Measurements from ENCODE around the gene RCAN1.

The RCAN1 gene

GRCh38 chr21:34530261-34530660, 84.7 kb downstream of the RCAN1 start:
- Mint-ChIP-seq H3K27me3 (no peaks in the 10 kb centered on the region), H3K27ac (no peak overlapping the region), H3K9me3 (peaks cover 0 to 10% of the 10 kb centered on the region in 2 donors), H3K4me1 (peaks cover 37% of the 10 kb centered on the region), H3K4me3 (no peak overlapping the region)
- ATAC-seq: no peak
- DNase-seq: no peak

GRCh38 chr21:34528131-34528561, 86.8 kb downstream of the RCAN1 start:
- Mint-ChIP-seq H3K4me3 (no peak overlapping the region), H3K27ac (no peak overlapping the region), H3K9me3 (peaks cover 0 to 10% of the 10 kb centered on the region in 2 donors), H3K4me1 (peaks cover 34% of the 10 kb centered on the region), H3K27me3 (no peaks in the 10 kb centered on the region)
- ATAC-seq (no peak), DNase-seq (no peak)

- DNase-seq (peak in 1 of 2 donors; percentile 46), ATAC-seq (peak; percentile 90)
- H3K9me3 Mint-ChIP-seq: peaks cover 0 to 10% of the 10 kb centered on the region in 2 donors
- H3K27ac Mint-ChIP-seq: peak overlapping the region; percentile 75 to 90
- peaks cover 44% of the 10 kb centered on the region for H3K4me1 Mint-ChIP-seq
- peak overlapping the region; percentile 58 to 59 for H3K4me3 Mint-ChIP-seq
- H3K27me3 Mint-ChIP-seq: no peaks in the 10 kb centered on the region
Measured at GRCh38 chr21:34526618-34527290, 88.2 kb downstream of the RCAN1 start.

GRCh38 chr21:34526241-34526617, 88.7 kb downstream of the RCAN1 start:
- Mint-ChIP-seq H3K4me1 (peaks cover 44% of the 10 kb centered on the region), H3K27me3 (no peaks in the 10 kb centered on the region), H3K27ac (peak overlapping the region; percentile 75 to 90), H3K9me3 (peaks cover 0 to 10% of the 10 kb centered on the region in 2 donors), H3K4me3 (peak overlapping the region; percentile 58 to 59)
- DNase-seq: no peak
- no peak for ATAC-seq

DNA sequence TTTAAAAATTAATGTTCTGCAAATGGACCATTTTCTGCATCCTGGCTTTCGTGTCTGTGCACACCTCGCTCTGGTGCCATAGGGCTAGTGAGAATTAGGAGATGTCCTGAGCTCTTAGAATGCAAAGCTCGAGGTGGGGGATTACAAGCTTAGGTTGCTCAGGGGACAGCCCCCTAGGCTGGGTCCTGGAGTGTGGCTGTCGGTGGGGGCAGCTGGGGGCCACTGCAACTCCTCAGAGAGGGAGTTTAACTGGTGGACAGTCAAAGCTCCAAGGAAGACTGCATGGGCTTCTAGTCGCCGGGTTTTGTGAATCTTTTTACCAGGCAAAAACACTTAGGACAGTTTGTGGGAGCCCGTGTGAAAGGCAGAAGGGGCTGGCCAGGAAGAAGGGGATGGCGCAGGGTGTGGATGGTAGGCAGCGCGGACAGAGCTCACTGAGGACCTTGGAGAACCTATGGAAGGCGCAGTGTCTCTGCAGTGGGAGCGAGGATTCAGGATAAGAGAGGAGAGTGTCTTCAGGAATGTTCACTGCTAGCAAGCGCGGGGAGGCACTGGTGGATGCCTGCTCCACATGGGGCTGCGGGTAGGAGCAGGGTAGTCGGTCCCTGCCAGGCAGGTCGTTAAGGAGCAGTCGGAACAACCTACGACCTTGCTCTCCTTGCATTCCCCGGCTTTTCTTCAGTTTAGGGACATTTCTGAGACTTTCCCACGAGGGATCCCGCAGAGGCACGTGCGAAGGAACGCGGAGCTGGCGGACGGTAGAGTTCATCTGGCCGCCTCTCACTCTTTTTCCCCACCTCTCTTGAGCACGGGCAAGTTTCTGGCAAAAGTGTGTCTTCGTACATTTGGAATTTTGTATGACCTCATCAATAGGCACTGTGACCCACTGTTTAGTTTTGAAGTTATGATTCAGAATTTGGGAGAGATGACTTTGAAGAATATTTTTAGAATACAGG, 90.0 kb downstream of the RCAN1 start:
- Mint-ChIP-seq H3K27me3 (no peaks in the 10 kb centered on the region), H3K27ac (no peak overlapping the region), H3K4me3 (peak overlapping the region in 1 of 2 donors; percentile 22), H3K9me3 (peaks cover 0 to 8% of the 10 kb centered on the region in 2 donors), H3K4me1 (peaks cover 41% of the 10 kb centered on the region)
- ATAC-seq (no peak), DNase-seq (no peak)

DNA sequence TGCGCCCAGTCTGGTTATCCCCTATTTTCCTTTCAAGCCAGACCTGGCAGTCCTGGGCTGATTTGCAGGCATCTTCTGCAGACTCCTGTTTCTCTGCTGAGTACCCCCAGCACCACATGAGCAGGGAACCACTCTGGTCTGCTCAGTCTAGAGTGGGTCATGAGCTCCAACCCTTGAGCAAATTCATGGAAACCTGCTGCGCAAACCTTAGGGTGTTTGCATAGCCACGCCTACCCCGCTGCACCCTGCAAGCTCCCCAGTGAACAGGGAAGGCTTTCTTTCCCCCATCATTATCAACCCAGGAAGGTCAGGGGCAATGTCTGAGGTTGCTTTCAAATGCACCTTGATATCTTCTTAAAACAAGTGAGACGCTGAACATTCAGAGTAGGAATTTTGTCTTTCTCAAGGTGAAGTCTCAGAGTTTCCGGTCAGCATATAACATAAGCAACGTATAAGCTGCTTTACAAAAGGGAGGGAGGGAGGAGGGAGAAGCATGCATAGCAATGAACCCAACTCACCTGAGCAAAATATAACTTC, 91.8 kb downstream of the RCAN1 start:
- no peaks in the 10 kb centered on the region for H3K27me3 Mint-ChIP-seq
- peaks cover 0 to 5% of the 10 kb centered on the region in 2 donors for H3K9me3 Mint-ChIP-seq
- H3K4me3 Mint-ChIP-seq: no peak overlapping the region
- no peak for DNase-seq
- ATAC-seq: no peak
- H3K4me1 Mint-ChIP-seq: peaks cover 40% of the 10 kb centered on the region
- no peak overlapping the region for H3K27ac Mint-ChIP-seq

DNA sequence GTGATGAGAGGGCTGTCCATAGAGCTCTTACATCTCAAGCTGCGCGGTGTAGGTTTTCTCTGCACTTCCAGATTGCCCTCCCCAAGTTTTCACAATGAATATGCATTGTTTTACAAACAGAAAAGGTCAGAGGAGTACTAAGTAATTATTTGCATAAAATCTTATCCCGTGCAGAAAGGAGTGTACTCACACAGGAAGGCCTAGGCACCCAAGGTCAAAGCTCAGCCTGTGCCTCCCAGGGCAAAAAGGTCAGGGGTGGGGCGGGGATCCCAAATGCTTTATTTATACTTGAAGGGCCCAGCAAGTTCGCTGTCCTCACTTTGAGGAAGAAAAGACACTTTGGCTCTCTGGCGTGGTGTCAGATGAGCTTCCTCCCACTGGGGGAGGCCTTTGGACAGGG, 92.6 kb downstream of the RCAN1 start:
- DNase-seq (no peak), ATAC-seq (no peak)
- Mint-ChIP-seq H3K4me3 (no peak overlapping the region), H3K4me1 (peaks cover 41% of the 10 kb centered on the region), H3K27me3 (no peaks in the 10 kb centered on the region), H3K27ac (no peak overlapping the region), H3K9me3 (no peaks in the 10 kb centered on the region)

- Mint-ChIP-seq H3K4me3 (no peak overlapping the region), H3K27ac (peak overlapping the region in 1 of 2 donors; percentile 7), H3K9me3 (no peaks in the 10 kb centered on the region), H3K27me3 (no peaks in the 10 kb centered on the region), H3K4me1 (peaks cover 41% of the 10 kb centered on the region)
- ATAC-seq: no peak
- DNase-seq: no peak
Measured at GRCh38 chr21:34521561-34521960, 93.4 kb downstream of the RCAN1 start.

GRCh38 chr21:34520764-34521508, 94.0 kb downstream of the RCAN1 start:
- H3K4me3 Mint-ChIP-seq: no peak overlapping the region
- peaks cover 37% of the 10 kb centered on the region for H3K4me1 Mint-ChIP-seq
- no peak for ATAC-seq
- H3K27ac Mint-ChIP-seq: peak overlapping the region; percentile 16 to 34
- DNase-seq: no peak
- no peaks in the 10 kb centered on the region for H3K27me3 Mint-ChIP-seq
- H3K9me3 Mint-ChIP-seq: no peaks in the 10 kb centered on the region

DNA sequence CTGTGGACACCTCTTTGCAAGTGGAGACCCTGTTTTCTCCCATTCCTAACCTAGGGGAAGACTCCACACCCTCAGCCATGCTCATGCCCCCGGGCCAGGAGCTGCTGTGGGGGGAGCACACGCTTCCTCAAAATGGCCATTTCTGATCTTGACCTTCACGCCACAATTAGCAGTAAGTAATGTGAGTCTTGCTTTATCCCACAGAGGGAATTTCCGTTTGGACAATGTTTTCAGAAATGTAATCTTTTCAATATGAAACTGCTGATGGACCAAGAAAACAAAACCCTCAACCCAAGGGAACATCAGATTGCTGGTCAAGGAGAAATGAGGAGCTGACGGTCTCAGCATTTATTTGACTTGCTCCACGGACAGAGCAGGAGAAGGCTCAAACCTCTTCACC, 94.6 kb downstream of the RCAN1 start:
- DNase-seq: no peak
- Mint-ChIP-seq H3K4me3 (no peak overlapping the region), H3K4me1 (peaks cover 37% of the 10 kb centered on the region)

GRCh38 chr21:34519694-34520093, 95.2 kb downstream of the RCAN1 start:
- DNase-seq (no peak), ATAC-seq (no peak)
- peaks cover 32% of the 10 kb centered on the region for H3K4me1 Mint-ChIP-seq
- H3K4me3 Mint-ChIP-seq: no peak overlapping the region
- no peak overlapping the region for H3K27ac Mint-ChIP-seq
- H3K27me3 Mint-ChIP-seq: no peaks in the 10 kb centered on the region
- no peaks in the 10 kb centered on the region for H3K9me3 Mint-ChIP-seq

More for the DNA sequence above, 94.6 kb downstream of the RCAN1 start:
- no peaks in the 10 kb centered on the region for H3K9me3 Mint-ChIP-seq
- peak overlapping the region in 1 of 2 donors; percentile 34 for H3K27ac Mint-ChIP-seq
- no peak for ATAC-seq
- H3K27me3 Mint-ChIP-seq: no peaks in the 10 kb centered on the region

- DNase-seq (no peak), ATAC-seq (no peak)
- no peaks in the 10 kb centered on the region for H3K27me3 Mint-ChIP-seq
- no peaks in the 10 kb centered on the region for H3K9me3 Mint-ChIP-seq
- H3K27ac Mint-ChIP-seq: no peak overlapping the region
- H3K4me3 Mint-ChIP-seq: no peak overlapping the region
- peaks cover 30% of the 10 kb centered on the region for H3K4me1 Mint-ChIP-seq
Measured at GRCh38 chr21:34519016-34519415, 95.9 kb downstream of the RCAN1 start.

- Mint-ChIP-seq H3K27ac (no peak overlapping the region), H3K4me3 (no peak overlapping the region), H3K27me3 (no peaks in the 10 kb centered on the region), H3K9me3 (no peaks in the 10 kb centered on the region), H3K4me1 (peaks cover 30% of the 10 kb centered on the region)
- no peak for DNase-seq
- ATAC-seq: no peak
Measured at GRCh38 chr21:34518301-34518700, 96.6 kb downstream of the RCAN1 start.

GRCh38 chr21:34517491-34518245, 97.2 kb downstream of the RCAN1 start:
- Mint-ChIP-seq H3K27me3 (no peaks in the 10 kb centered on the region), H3K4me3 (peak overlapping the region in 1 of 2 donors; percentile 2), H3K4me1 (peaks cover 24% of the 10 kb centered on the region), H3K27ac (peak overlapping the region in 1 of 2 donors; percentile 15), H3K9me3 (no peaks in the 10 kb centered on the region)
- ATAC-seq (peak; percentile 96), DNase-seq (peak; percentile 17 to 26)

Data from stimulated activated naive CD8-positive, alpha-beta T cell treated with anti-CD3 and anti-CD28 coated beads, Interleukin-15, amount 100 ng/mL, for 72 hours (primary cell).